B cell (primary cell): ENCODE data around the gene OR5D13. TPM values are rescaled to one million over a fixed set of nuclear protein-coding genes. Genes with fewer than 3 reads are reported as not detected.

Source experiments
- ATAC-seq: fragments of 200-7000 bp; cut with Tn5 transposase; one replicate; pipeline ENCODE4 v1.10.0; 2021; ENCODE audit warnings: low read depth, mild to moderate bottlenecking, moderate number of reproducible peaks, moderate library complexity
- CTCF ChIA-PET: fragments of 350-600 bp; sonication (Branson Sonifier 250); formaldehyde crosslinking; loops from one replicate; lab custom pipeline; 2021; ENCODE audit warnings: antibody characterized with exemption, inconsistent platforms; lab: Charles Lee
- POLR2A ChIA-PET: fragments of 350-600 bp; sonication (Branson Sonifier 250); formaldehyde crosslinking; loops from one replicate; lab custom pipeline; 2021; ENCODE audit warnings: antibody characterized with exemption; lab: Charles Lee
- DNase-seq: peaks from one replicate; pipeline ENCODE4 v3.0.0; 2013
- H2AFZ ChIP-seq: 2 replicates; pipeline ENCODE4 v1.6.1; 2012; ENCODE audit warnings: mild to moderate bottlenecking, low read depth, low read length; ENCODE audit not compliant: insufficient read depth, poor library complexity, severe bottlenecking
- H3K27ac ChIP-seq, 2 donors: 1 replicate in 1 of 2; 2 replicates in 1 of 2; pipeline ENCODE4 v1.5.1; 2012 to 2013; ENCODE audit warnings: low read length in 2 of 2, mild to moderate bottlenecking in 2 of 2, moderate library complexity in 1 of 2
- H3K27me3 ChIP-seq, 4 experiments: fragments of 200-600 bp in 1 of 4; sonication (generic) in 1 of 4; replicated peaks in 1 of 4; 1 replicate in 2 of 4; 2 replicates in 2 of 4; pipeline versions ENCODE4 v1.6.1 to v1.7.0; 2013 to 2016; ENCODE audit warnings: low read length in 3 of 4, mild to moderate bottlenecking in 2 of 4, mixed read lengths in 1 of 4, moderate library complexity in 1 of 4; ENCODE audit not compliant: insufficient read depth in 4 of 4, control insufficient read depth in 3 of 4; ENCODE audit errors: control extremely low read depth in 1 of 4
- H3K36me3 ChIP-seq, 2 experiments: replicated peaks in 1 of 2; 1 replicate in 1 of 2; 2 replicates in 1 of 2; pipeline versions ENCODE4 v1.6.1 to v1.7.1; 2013; ENCODE audit warnings: low read length in 1 of 2; ENCODE audit not compliant: insufficient read depth in 2 of 2, control insufficient read depth in 1 of 2; ENCODE audit errors: control extremely low read depth in 1 of 2, extremely low read depth in 1 of 2
- H3K4me1 ChIP-seq, 2 donors: fragments of 200-600 bp in 1 of 2; sonication (generic) in 1 of 2; 1 replicate in 1 of 2; 2 replicates in 1 of 2; pipeline versions ENCODE4 v1.5.1 to v1.6.1; 2013 to 2017; ENCODE audit warnings: low read length in 2 of 2; ENCODE audit not compliant: control insufficient read depth in 2 of 2, insufficient read depth in 2 of 2
- H3K4me2 ChIP-seq: replicated peaks from 2 replicates; pipeline ENCODE3; 2012; ENCODE audit warnings: mild to moderate bottlenecking, low read depth, low read length; ENCODE audit not compliant: poor library complexity, severe bottlenecking
- H3K4me3 ChIP-seq, 5 experiments: fragments of 200-600 bp in 1 of 5; sonication (generic) in 1 of 5; 1 replicate in 3 of 5; 2 replicates in 2 of 5; pipeline versions ENCODE4 v1.5.1 to v1.7.0; 2011 to 2016; ENCODE audit warnings: low read length in 4 of 5, mild to moderate bottlenecking in 4 of 5, low read depth in 2 of 5, control low read depth in 1 of 5, moderate library complexity in 1 of 5; ENCODE audit not compliant: insufficient read depth in 1 of 5; ENCODE audit errors: control extremely low read depth in 1 of 5, extremely low read depth in 1 of 5
- H3K79me2 ChIP-seq: fragments of 200-600 bp; sonication (generic); one replicate; pipeline ENCODE4 v1.6.0; 2016; ENCODE audit warnings: low read length; ENCODE audit not compliant: control insufficient read depth, insufficient read depth
- H3K9ac ChIP-seq: fragments of 200-600 bp; sonication (generic); 2 replicates; pipeline ENCODE4 v1.6.1; 2017; ENCODE audit warnings: mild to moderate bottlenecking, low read length, moderate library complexity
- H3K9me3 ChIP-seq, 3 donors: one replicate each; pipeline versions ENCODE4 v1.6.1 to v1.7.1; 2013; ENCODE audit warnings: low read length in 2 of 3; ENCODE audit not compliant: control insufficient read depth in 2 of 3, insufficient read depth in 1 of 3; ENCODE audit errors: control extremely low read depth in 1 of 3
- H4K20me1 ChIP-seq: 2 replicates; pipeline ENCODE4 v1.6.0; 2012; ENCODE audit warnings: mild to moderate bottlenecking, low read length; ENCODE audit not compliant: insufficient read depth, control insufficient read depth, poor library complexity, severe bottlenecking
- H3K27ac Mint-ChIP-seq: one replicate; pipeline ENCODE4 v1.8.0; 2021; ENCODE audit warnings: mixed read lengths
- H3K27me3 Mint-ChIP-seq: one replicate; pipeline ENCODE4 v1.8.0; 2021; ENCODE audit warnings: mixed read lengths
- H3K4me1 Mint-ChIP-seq: one replicate; pipeline ENCODE4 v1.8.0; 2021; ENCODE audit warnings: mixed read lengths
- H3K4me3 Mint-ChIP-seq: one replicate; pipeline ENCODE4 v1.8.0; 2021; ENCODE audit warnings: mixed read lengths
- H3K9me3 Mint-ChIP-seq: one replicate; pipeline ENCODE4 v1.8.0; 2022; ENCODE audit warnings: mixed read lengths; ENCODE audit not compliant: insufficient read depth
- EZH2 ChIP-seq: IDR thresholded peaks from 2 replicates; pipeline ENCODE4 v1.6.1; 2012; ENCODE audit warnings: borderline replicate concordance, low read depth, mild to moderate bottlenecking, moderate library complexity, low read length; ENCODE audit not compliant: insufficient read depth, poor library complexity, severe bottlenecking
- WGBS: methylation state at CpG from one replicate; pipeline ENCODE4 v1.1.5; 2013; ENCODE audit warnings: missing lambda C conversion rate; ENCODE audit not compliant: insufficient coverage; 5-methylcytosine and 5-hydroxymethylcytosine counted together
- intact Hi-C: fragments of 100-400 bp; cut with micrococcal nuclease; formaldehyde crosslinking; loops from one replicate; pipeline ENCODE4 v1.10.0; 2022
- polyA minus RNA-seq: library from RNA; depleted of rRNA, polyadenylated mRNA; stranded (reverse); fragments of >200 nt; gene quantifications from 2 replicates; pipeline ENCODE4 v1.2.3, GENCODE V29; 2012
- polyA plus RNA-seq: library from polyadenylated mRNA; depleted of rRNA; stranded (reverse); fragments of >200 nt; gene quantifications from 2 replicates; pipeline ENCODE4 v1.2.3, GENCODE V29; 2012
- total RNA-seq, 2 donors: library from RNA; stranded (reverse); fragments of 120-200 nt in 1 of 2; gene quantifications; 1 replicate in 1 of 2; 2 replicates in 1 of 2; pipeline versions ENCODE4 v1.2.3 to v1.2.4, GENCODE V29; 2013 to 2022
- TF ChIP-seq, protein P1 (sequence below): fragments of 200-600 bp; IDR thresholded peaks from one replicate; pipeline ENCODE4 v1.8.0; 2022; ENCODE audit warnings: antibody characterized with exemption, mild to moderate bottlenecking

Gene OR5D13, protein sequence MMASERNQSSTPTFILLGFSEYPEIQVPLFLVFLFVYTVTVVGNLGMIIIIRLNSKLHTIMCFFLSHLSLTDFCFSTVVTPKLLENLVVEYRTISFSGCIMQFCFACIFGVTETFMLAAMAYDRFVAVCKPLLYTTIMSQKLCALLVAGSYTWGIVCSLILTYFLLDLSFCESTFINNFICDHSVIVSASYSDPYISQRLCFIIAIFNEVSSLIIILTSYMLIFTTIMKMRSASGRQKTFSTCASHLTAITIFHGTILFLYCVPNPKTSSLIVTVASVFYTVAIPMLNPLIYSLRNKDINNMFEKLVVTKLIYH
- total RNA-seq: not detected in 2 replicates
- not detected for total RNA-seq (2013)
- polyA plus RNA-seq: not detected in 2 replicates
- polyA minus RNA-seq: not detected in 2 replicates

DNA sequence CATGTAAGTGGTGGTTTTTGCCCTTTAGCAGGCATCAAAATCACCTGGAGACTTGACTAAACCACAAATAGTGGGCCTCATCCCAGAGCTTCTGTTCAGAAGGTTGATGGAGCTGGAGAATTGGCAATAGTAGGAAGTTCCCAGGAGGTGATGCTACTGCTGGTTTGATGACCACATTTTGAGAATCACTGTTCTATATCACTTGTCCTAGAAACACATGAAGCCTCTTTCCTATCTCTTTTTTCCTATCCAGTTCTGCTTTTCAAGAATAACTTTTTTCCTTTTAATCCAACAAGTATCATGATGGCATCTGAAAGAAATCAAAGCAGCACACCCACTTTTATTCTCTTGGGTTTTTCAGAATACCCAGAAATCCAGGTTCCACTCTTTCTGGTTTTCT, at the start of gene OR5D13:
OR5D13 (plus strand) TSS at position 301 of the 400 bp plus-strand sequence; CDS start at position 301, 0 bp downstream.
- Mint-ChIP-seq H3K4me1 (no peaks in the 10 kb centered on the region), H3K4me3 (no peak within 1 kb of the TSS), H3K27me3 (no peaks in the 10 kb centered on the region), H3K27ac (no peak within 1 kb of the TSS), H3K9me3 (no peaks in the 10 kb centered on the region)
- H3K4me3 ChIP-seq: no peak within 1 kb of the TSS
- no peak within 1 kb of the TSS for H2AFZ ChIP-seq
- H3K9ac ChIP-seq: no peak within 1 kb of the TSS
- no peaks in the 10 kb centered on the region for H3K79me2 ChIP-seq
- POLR2A ChIA-PET: no interaction called here
- intact Hi-C loops: no loop called here
- ATAC-seq (no peak), DNase-seq (no peak)
- no peaks in the 10 kb centered on the region for H3K36me3 ChIP-seq
- TF ChIP-seq, protein P1, sequence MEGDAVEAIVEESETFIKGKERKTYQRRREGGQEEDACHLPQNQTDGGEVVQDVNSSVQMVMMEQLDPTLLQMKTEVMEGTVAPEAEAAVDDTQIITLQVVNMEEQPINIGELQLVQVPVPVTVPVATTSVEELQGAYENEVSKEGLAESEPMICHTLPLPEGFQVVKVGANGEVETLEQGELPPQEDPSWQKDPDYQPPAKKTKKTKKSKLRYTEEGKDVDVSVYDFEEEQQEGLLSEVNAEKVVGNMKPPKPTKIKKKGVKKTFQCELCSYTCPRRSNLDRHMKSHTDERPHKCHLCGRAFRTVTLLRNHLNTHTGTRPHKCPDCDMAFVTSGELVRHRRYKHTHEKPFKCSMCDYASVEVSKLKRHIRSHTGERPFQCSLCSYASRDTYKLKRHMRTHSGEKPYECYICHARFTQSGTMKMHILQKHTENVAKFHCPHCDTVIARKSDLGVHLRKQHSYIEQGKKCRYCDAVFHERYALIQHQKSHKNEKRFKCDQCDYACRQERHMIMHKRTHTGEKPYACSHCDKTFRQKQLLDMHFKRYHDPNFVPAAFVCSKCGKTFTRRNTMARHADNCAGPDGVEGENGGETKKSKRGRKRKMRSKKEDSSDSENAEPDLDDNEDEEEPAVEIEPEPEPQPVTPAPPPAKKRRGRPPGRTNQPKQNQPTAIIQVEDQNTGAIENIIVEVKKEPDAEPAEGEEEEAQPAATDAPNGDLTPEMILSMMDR: no peak
- no peak for TF ChIP-seq EZH2
- CTCF ChIA-PET: no interaction called here
- H3K27me3 ChIP-seq: no peaks in the 10 kb centered on the region
- no peaks in the 10 kb centered on the region for H4K20me1 ChIP-seq
- no peaks in the 10 kb centered on the region for H3K4me1 ChIP-seq
- H3K9me3 ChIP-seq: no peaks in the 10 kb centered on the region
- no peak within 1 kb of the TSS for H3K4me2 ChIP-seq
- no peak within 1 kb of the TSS for H3K27ac ChIP-seq

DNA sequence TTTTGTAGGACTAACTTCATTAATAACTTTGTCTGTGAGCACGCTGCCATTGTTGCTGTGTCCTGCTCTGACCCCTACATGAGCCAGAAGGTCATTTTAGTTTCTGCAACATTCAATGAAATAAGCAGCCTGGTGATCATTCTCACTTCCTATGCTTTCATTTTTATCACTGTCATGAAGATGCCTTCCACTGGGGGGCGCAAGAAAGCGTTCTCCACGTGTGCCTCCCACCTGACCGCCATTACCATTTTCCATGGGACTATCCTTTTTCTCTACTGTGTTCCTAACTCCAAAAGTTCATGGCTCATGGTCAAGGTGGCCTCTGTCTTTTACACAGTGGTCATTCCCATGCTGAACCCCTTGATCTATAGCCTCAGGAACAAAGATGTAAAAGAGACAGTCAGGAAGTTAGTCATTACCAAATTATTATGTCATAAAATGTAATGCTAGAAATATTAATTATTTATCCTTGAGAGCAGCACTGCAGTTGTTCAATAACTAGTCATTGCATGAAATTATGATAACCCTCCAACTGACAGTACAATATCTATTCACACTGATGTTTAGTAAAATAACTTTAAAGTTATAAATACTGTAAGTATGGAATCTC, 46.4 kb upstream of the OR5D13 start:
- 82% methylated on average over 1 of the region's 5 CpGs for WGBS
- POLR2A ChIA-PET: no interaction called here
- no peak overlapping the region for H3K27ac ChIP-seq

More for the DNA sequence above, 46.4 kb upstream of the OR5D13 start:
- CTCF ChIA-PET: no interaction called here
- no peak overlapping the region for H3K27ac Mint-ChIP-seq
- DNase-seq: no peak
- H3K27me3 Mint-ChIP-seq: no peaks in the 10 kb centered on the region
- H3K9ac ChIP-seq: no peak overlapping the region
- no peak overlapping the region for H2AFZ ChIP-seq
- no peaks in the 10 kb centered on the region for H4K20me1 ChIP-seq
- H3K36me3 ChIP-seq: no peaks in the 10 kb centered on the region
- no peaks in the 10 kb centered on the region for H3K4me1 Mint-ChIP-seq
- H3K9me3 ChIP-seq: peaks cover 0 to 4% (median 0%) of the 10 kb centered on the region in 3 donors
- TF ChIP-seq EZH2: no peak
- TF ChIP-seq, protein P1: no peak
- H3K9me3 Mint-ChIP-seq: peaks cover 3% of the 10 kb centered on the region
- H3K4me1 ChIP-seq: no peaks in the 10 kb centered on the region
- H3K4me3 Mint-ChIP-seq: no peak overlapping the region
- no peak for ATAC-seq
- intact Hi-C loops: no loop called here
- no peaks in the 10 kb centered on the region for H3K27me3 ChIP-seq
- no peaks in the 10 kb centered on the region for H3K79me2 ChIP-seq
- H3K4me2 ChIP-seq: no peak overlapping the region
- no peak overlapping the region for H3K4me3 ChIP-seq
